NB4 (cell line): Measurements from ENCODE around the gene TBX21.

Experiments used
- CTCF ChIP-seq: IDR thresholded peaks from one replicate; pipeline ENCODE4 v1.5.1; 2012; ENCODE audit warnings: low read depth, low read length
- MAX ChIP-seq: IDR thresholded peaks from 2 replicates; pipeline ENCODE4 v1.6.1; 2011; ENCODE audit warnings: low read depth, low read length
- MYC ChIP-seq: IDR thresholded peaks from 2 replicates; pipeline ENCODE4 v1.6.1; 2011; ENCODE audit warnings: low read depth, low read length
- POLR2A ChIP-seq: IDR thresholded peaks from 2 replicates; pipeline ENCODE4 v1.6.1; 2011; ENCODE audit warnings: mild to moderate bottlenecking; ENCODE audit not compliant: insufficient read length; ENCODE audit errors: extremely low read depth

GRCh38 chr17:47738178-47738577 is 5.1 kb downstream of the TBX21 start:
- TF ChIP-seq CTCF (no peak), POLR2A (no peak), MYC (no peak), MAX (no peak)
